HG03175 (cell line): Measurements from ENCODE around the gene ZNF74.
"Not testable (repeated sequence)": the region's sequence is repeated elsewhere in the genome, so short reads cannot be mapped to it uniquely, and the experiment has no call there.

ENCODE experiments used
- ATAC-seq: cut with Tn5 transposase; IDR thresholded peaks from one replicate; pipeline ENCODE4 v1.9.1; 2021; ENCODE audit warnings: mild to moderate bottlenecking, moderate library complexity; ENCODE audit not compliant: unreplicated experiment

ZNF74 gene

GRCh38 chr22:20374130-20374529 is 19.8 kb upstream of the ZNF74 start:
- ATAC-seq, result not testable (repeated sequence)

DNA sequence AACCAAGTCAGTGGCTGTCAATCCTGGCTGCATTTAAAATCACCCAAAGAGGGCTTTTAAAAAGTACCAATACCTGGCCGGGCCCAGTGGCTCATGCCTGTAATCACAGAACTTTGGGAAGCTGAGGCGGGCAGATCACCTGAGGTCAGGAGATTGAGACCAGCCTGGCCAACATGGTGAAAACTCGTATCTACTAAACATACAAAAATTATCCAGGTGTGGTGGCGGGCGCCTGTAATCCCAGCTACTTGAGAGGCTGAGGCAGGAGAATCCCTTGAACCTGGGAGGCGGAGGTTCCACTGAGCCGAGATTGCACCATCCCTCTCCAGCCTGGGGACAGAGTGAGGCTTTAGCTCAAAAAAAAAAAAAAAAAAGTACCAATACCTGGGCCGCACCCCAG is 17.7 kb upstream of the ZNF74 start:
- not testable (repeated sequence) for ATAC-seq

GRCh38 chr22:20376983-20377382 is 17.0 kb upstream of the ZNF74 start:
- ATAC-seq, result not testable (repeated sequence)

DNA sequence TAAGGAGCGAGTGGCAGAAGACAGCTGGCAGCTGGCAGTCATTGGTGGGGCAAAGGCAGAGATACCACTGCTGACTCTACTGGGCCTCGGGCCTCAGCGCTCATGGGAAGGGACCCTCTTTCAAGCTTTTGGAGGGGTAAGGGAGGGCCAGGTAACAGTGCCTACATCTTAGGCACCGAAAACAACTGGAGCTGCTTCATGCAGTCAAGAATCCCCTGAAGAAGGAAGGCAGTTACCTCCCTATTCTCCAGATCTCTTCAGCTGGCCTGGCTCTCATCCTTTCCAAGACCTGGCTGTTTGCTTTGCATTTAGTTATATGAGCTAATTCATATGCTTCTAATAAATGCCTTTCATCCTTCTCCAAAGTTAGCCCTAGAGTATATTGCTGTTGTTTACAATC is 15.8 kb upstream of the ZNF74 start:
- no peak for ATAC-seq

DNA sequence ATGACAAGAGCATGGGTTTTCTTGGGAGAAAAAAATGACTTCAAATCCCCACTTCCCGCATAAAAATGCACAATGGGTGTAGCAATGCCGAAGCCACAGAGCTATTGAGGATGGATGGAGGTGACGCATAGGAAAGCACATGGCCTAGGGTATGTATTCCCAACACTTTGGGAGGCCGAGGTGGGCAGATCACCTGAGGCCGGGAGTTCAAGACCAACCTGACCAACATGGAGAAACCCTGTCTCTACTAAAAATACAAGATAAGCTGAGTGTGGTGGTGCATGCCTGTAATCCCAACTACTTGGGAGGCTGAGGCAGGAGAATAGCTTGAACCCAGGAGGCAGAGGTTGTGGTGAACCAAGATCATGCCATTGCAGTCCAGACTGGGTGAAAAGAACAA is 15.3 kb upstream of the ZNF74 start:
- not testable (repeated sequence) for ATAC-seq

GRCh38 chr22:20380486-20380885 is 13.5 kb upstream of the ZNF74 start:
- ATAC-seq, result no peak

- ATAC-seq, result no peak
These were observed 10.4 kb upstream of the ZNF74 start for GRCh38 chr22:20383538-20383937.

DNA sequence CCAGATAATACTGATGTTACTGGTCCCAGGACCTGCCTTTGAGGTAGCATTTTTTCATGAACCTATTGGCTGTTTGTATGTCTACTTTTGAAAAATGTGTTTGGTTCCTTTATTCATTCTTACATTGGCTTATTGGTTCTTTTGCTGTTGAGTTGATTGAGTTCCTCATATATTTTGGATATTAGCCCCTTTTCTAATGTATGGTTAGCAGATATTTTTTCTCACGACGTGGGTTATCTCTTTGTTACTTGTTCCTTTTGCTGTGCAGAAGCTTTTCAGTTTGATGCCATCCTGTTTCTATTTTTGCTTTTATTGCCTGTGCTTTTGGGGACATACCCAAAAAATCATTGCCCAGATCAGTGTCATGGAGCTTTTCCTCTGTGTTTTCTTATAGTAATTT is 9.8 kb upstream of the ZNF74 start:
- no peak for ATAC-seq

- no peak for ATAC-seq
These were observed 9.1 kb upstream of the ZNF74 start for GRCh38 chr22:20384865-20385264.

GRCh38 chr22:20386336-20386735 is 7.6 kb upstream of the ZNF74 start:
- ATAC-seq, result no peak

DNA sequence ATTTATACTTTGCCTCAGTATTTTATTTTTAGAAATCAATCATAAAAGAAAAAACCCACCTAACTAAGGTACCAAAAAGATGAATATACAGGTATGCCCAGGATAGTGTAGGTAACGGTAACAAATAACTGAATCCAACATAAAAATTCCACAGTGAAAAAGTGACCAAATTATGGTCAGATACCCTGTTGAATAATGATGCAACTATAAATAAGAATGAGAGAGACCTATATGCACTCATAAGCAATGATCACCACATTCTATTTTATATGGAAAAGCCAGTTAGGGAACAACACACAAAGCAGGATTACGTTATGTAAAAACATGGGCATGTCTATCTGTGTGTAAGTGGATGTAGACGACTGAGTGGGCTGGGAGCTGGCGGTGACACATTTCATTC is 7.0 kb upstream of the ZNF74 start:
- ATAC-seq, result no peak

DNA sequence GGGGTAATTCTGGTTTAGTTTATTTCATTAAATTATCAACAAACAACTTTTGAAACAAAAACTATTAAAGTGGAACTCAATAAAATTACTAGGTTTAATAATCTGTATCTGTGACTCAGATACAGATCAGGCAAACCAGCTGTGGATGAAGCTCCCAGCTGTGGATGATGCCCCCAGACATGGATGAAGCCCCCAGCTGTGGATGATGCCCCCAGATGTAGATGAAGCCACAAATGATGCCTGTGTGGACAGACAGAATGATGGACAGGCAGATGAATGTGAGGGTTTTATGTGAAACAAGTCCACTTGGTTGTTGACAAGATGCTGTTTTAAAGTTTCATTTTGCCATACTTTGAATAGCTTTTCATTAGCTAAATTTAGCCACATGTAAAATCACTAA is 5.8 kb upstream of the ZNF74 start:
- ATAC-seq, result no peak

GRCh38 chr22:20389288-20389687 is 4.7 kb upstream of the ZNF74 start:
- no peak for ATAC-seq

DNA sequence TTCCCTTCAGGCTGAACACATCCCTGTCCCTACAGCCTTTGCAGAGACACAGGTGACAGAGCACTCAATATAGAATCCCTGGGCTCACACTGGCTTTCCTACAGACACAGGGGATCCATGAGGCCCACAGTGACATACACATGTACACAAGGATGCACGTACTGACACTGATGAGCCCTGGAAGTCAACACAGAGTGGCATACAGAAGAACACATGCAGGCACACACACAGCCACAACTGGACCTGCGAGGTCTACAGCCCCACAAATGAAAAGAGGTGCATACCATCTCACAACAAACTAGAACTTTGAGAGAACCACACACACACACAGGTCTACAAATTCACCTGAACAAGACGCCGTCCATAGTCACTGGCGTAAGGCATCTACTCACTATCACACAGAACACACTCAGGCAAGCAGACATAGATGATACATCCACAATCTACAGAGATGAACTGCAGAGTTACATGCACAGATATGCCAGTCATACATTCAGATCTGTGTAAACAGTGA is 3.5 kb upstream of the ZNF74 start:
- no peak for ATAC-seq

DNA sequence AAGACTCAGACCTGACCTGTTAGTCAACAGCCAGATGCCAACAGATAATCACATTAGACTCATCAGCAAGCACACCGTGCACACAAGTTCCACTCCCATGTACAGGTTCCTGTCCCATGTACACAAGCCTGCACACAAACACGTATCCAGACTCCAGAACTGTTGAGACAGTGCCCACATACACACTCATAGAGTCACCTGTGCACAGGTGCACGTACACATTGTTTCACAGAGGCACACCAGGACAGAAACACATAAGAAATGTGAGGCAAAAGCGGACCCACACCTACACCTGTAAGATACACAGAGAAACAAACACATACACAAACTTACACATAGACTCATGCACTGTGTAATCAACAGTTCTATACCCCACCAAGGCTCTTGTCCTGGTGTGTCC is 2.7 kb upstream of the ZNF74 start:
- ATAC-seq, result no peak

DNA sequence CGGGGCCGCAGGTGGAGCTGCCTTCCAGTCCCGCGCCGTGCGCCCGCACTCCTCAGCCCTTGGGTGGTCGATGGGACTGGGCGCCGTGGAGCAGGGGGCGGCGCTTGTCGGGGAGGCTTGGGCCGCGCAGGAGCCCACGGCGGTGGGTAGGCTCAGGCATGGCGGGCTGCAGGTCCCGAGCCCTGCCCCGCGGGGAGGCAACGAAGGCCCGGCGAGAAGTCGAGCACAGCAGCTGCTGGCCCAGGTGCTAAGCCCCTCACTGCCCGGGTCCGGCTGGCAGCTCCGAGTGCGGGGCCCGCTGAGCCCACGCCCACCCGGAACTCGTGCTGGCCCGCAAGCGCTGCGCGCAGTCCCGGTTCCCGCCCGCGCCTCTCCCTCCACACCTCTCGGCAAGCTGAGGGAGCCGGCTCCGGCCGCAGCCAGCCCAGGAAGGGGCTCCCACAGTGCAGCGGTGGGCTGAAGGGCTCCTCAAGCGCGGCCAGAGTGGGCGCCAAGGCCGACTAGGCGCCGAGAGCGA is 1.5 kb upstream of the ZNF74 start:
- ATAC-seq, result not testable (repeated sequence)

GRCh38 chr22:20392983-20393704 is 807 bp upstream of the ZNF74 start:
- no peak for ATAC-seq

GRCh38 chr22:20395181-20395906 is 1.4 kb downstream of the ZNF74 start:
- no peak for ATAC-seq

DNA sequence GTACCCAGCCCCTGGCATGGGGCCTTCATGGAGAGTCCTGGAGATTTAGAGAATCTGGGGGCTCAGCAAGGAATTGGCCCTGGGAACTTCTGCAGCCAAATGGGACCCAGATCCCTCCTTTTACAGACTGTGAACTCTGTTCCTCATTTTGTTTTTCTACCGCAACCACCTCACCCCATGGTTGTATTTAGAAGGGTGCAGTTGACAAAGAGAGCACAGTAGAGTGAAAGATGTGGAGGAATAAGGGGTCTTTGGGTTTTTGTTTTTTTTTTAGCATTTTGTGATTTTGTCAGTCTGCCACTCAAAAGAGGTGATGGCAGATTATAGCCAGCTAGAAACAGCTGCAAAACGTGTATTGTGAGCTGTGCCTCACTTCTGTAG is 1.9 kb downstream of the ZNF74 start:
- ATAC-seq, result no peak

GRCh38 chr22:20396639-20397038 is 2.7 kb downstream of the ZNF74 start:
- no peak for ATAC-seq

- no peak for ATAC-seq
These were observed 3.5 kb downstream of the ZNF74 start for GRCh38 chr22:20397498-20397897.

DNA sequence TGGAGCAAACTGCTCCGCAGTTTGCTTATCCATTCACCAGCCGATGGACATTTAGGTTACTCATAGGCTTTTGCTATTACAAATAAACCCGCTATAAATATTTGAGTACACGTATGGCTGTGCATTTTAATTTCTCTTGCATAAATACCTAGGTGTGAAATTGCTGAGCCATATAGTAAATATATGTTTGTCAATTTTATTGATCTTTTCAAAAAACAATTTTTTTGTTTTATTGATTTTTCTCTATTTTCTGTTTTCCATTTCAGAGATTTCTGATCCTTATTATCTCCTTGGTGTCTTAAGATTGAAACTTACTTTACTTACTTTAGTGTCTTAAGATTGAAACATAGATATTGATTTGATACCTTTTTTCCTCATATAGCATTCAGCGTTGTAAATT is 4.5 kb downstream of the ZNF74 start:
- no peak for ATAC-seq
